ENCODE results near the gene KIAA1755.

The KIAA1755 gene

DNA sequence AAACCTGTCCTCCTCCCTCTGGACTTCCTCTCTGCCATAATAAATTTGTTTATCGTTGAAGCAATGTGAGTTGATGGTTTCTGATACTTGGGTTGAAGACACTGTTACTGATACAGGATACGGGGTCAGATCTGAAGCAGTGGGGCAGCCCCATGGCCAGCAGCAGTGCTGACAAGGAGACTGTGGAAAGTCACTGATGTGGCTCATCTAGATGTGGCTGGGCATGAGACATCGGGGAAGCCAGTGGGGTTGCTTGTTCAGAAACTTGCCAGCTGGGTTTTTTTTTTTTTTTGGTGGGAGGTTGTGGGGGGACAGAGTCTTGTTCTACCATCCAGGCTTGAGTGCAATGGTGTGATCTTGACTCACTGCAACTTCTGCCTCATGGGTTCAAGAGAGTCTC lies 40.8 kb upstream of the KIAA1755 start:
- TF ChIP-seq, protein P1, sequence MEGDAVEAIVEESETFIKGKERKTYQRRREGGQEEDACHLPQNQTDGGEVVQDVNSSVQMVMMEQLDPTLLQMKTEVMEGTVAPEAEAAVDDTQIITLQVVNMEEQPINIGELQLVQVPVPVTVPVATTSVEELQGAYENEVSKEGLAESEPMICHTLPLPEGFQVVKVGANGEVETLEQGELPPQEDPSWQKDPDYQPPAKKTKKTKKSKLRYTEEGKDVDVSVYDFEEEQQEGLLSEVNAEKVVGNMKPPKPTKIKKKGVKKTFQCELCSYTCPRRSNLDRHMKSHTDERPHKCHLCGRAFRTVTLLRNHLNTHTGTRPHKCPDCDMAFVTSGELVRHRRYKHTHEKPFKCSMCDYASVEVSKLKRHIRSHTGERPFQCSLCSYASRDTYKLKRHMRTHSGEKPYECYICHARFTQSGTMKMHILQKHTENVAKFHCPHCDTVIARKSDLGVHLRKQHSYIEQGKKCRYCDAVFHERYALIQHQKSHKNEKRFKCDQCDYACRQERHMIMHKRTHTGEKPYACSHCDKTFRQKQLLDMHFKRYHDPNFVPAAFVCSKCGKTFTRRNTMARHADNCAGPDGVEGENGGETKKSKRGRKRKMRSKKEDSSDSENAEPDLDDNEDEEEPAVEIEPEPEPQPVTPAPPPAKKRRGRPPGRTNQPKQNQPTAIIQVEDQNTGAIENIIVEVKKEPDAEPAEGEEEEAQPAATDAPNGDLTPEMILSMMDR (IDR thresholded peaks at IDR 0.05): no peak
- Histone ChIP-seq H3K27ac (no peak overlapping the region), H3K9me3 (ENCODE audit: control insufficient read depth, low read length) (no peaks in the 10 kb centered on the region), H2AFZ (no peak overlapping the region), H3K36me3 (ENCODE audit: control insufficient read depth, insufficient read depth, low read length) (no peaks in the 10 kb centered on the region), H3K4me2 (ENCODE audit: low read length) (no peak overlapping the region), H3K4me1 (no peaks in the 10 kb centered on the region), H3K4me3 (ENCODE audit: low read depth, low read length) (no peak overlapping the region), H3K27me3 (ENCODE audit: control insufficient read depth, insufficient read depth, low read length) (no peaks in the 10 kb centered on the region), H3K9ac (no peak overlapping the region), H3K79me2 (no peaks in the 10 kb centered on the region)

DNA sequence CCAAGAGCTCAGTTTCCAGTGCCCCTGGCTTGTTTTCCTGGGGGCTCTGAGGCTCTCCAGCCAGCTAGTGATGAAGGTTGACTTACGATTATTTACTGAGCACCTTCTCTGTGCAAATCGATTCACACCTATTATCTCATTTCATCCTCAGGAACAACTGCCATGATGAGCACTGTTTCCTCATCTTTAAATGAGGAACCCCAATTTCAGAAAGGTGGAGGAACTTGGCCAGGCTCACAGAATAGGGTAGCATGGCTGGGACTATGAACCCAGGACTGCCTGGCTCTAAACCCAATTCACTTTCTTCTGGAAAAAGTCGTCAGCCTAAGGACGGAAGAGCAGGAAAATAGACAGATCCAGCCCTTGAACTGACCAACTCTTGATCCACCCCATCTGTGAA lies 39.9 kb upstream of the KIAA1755 start:
- Histone ChIP-seq H3K4me2 (ENCODE audit: low read length) (no peak overlapping the region), H3K36me3 (ENCODE audit: control insufficient read depth, insufficient read depth, low read length) (no peaks in the 10 kb centered on the region), H2AFZ (no peak overlapping the region), H3K9ac (no peak overlapping the region), H3K27me3 (ENCODE audit: control insufficient read depth, insufficient read depth, low read length) (no peaks in the 10 kb centered on the region), H3K4me3 (ENCODE audit: low read depth, low read length) (no peak overlapping the region), H3K4me1 (no peaks in the 10 kb centered on the region), H3K79me2 (no peaks in the 10 kb centered on the region), H3K9me3 (ENCODE audit: control insufficient read depth, low read length) (no peaks in the 10 kb centered on the region), H3K27ac (no peak overlapping the region)
- TF ChIP-seq, protein P1 (IDR thresholded peaks at IDR 0.05): no peak

DNA sequence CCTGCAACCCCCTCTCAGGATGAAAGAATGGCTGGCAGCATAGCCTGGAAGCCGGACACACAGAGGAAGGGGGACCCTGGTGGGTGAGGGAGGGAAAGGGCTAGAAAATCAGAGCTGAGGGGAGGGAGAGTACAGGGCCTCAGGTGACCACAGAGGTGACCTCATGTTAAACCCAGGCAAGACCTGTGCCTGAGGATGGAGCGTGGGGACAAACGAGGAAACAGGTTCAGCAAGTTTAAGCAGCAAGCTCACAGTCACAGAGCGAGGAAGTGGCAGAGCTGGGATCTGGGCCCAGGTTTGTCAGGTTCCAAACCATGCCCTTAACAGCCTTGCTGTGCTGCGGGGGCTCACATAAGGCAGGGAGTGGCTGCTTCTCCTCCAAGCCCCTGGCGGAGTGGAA lies 39.4 kb upstream of the KIAA1755 start:
- Histone ChIP-seq H3K4me2 (ENCODE audit: low read length) (no peak overlapping the region), H3K79me2 (no peaks in the 10 kb centered on the region), H3K4me1 (no peaks in the 10 kb centered on the region), H2AFZ (no peak overlapping the region), H3K27ac (no peak overlapping the region), H3K4me3 (ENCODE audit: low read depth, low read length) (no peak overlapping the region), H3K9ac (no peak overlapping the region), H3K27me3 (ENCODE audit: control insufficient read depth, insufficient read depth, low read length) (no peaks in the 10 kb centered on the region), H3K36me3 (ENCODE audit: control insufficient read depth, insufficient read depth, low read length) (no peaks in the 10 kb centered on the region), H3K9me3 (ENCODE audit: control insufficient read depth, low read length) (no peaks in the 10 kb centered on the region)
- TF ChIP-seq, protein P1 (IDR thresholded peaks at IDR 0.05): no peak

DNA sequence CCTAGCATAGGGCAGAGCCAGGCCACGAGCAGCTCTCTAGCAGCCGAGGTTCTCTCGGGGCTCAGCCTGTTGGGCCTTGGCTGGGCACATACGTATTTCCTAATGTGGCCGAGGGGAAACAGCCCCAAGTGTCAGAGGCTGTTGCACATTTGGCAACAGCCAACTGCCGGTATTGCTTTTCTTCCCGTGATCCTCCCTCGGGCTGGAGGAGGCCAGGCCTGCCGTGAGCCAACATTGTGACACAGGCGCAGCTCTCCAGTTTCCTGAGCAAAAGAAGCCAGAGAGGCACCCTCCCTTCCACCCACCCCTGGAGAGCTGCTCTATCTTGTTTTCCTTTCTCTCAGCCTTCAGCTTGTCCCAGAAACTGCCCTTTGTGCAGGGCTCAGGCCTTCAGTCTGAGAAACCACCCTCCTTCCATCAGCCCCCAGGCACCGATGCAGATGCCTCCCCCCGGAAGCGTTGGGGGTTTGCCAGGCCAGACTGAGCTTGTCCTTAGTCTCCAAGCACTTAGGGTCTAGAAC lies 38.3 kb upstream of the KIAA1755 start:
- Histone ChIP-seq H3K4me3 (ENCODE audit: low read depth, low read length) (no peak overlapping the region), H3K36me3 (ENCODE audit: control insufficient read depth, insufficient read depth, low read length) (no peaks in the 10 kb centered on the region), H3K79me2 (no peaks in the 10 kb centered on the region), H3K4me1 (no peaks in the 10 kb centered on the region), H3K27me3 (ENCODE audit: control insufficient read depth, insufficient read depth, low read length) (no peaks in the 10 kb centered on the region), H3K4me2 (ENCODE audit: low read length) (no peak overlapping the region), H3K27ac (no peak overlapping the region), H2AFZ (no peak overlapping the region), H3K9me3 (ENCODE audit: control insufficient read depth, low read length) (no peaks in the 10 kb centered on the region), H3K9ac (no peak overlapping the region)
- TF ChIP-seq, protein P1 (IDR thresholded peaks at IDR 0.05): no peak

DNA sequence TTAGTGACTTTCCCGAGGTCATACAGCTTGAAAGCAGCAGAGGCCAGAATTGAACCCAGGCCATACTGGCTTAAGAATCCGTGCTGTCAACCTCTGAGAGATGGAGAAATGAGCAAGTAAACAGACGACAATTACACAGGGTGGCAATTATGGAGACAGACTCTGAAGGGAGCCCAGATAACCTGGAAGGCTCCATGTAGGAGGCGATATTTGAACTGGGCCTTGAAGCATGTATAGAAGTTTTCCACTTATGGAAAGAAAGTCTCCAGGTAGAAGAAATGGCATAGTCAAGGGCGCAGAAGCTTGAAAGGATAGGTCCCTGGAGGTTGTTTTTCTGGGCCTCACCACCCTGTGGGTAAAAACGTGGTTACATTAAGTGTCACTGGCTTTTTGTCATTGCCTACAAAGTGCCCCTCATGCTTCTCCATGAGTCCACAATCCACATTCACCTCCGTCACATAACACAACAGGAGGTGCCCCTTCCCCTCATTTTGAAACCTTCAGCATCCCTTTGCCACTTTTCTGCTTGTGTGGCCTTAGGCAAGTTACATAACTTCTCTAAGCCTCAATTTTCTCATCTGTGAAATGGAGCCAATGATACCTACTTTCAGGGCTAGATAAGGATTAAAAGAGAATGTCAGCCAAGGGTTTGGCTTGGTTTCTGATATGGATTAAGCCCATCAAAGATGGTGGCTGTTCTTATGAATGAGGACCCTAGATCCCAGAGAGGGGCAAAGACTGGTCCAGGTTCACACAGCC lies 37.6 kb upstream of the KIAA1755 start:
- TF ChIP-seq, protein P1 (IDR thresholded peaks at IDR 0.05): no peak
- Histone ChIP-seq H3K4me3 (ENCODE audit: low read depth, low read length) (no peak overlapping the region), H3K4me2 (ENCODE audit: low read length) (no peak overlapping the region)

More for the DNA sequence above, 37.6 kb upstream of the KIAA1755 start:
- no peak overlapping the region for H2AFZ ChIP-seq
- no peak overlapping the region for H3K9ac ChIP-seq
- H3K79me2 ChIP-seq: no peaks in the 10 kb centered on the region
- H3K4me1 ChIP-seq: no peaks in the 10 kb centered on the region
- no peaks in the 10 kb centered on the region for H3K36me3 ChIP-seq (ENCODE audit: control insufficient read depth, insufficient read depth, low read length)
- no peaks in the 10 kb centered on the region for H3K27me3 ChIP-seq (ENCODE audit: control insufficient read depth, insufficient read depth, low read length)
- H3K9me3 ChIP-seq (ENCODE audit: control insufficient read depth, low read length): no peaks in the 10 kb centered on the region
- H3K27ac ChIP-seq: no peak overlapping the region
